Muscle of leg (tissue), 11 donors: ENCODE data around the gene HERPUD2. TPM values are rescaled to one million over a fixed set of nuclear protein-coding genes. Genes with fewer than 3 reads are reported as not detected.

Source experiments
- DNase-seq: peaks from one replicate; pipeline ENCODE4 v3.0.0; 2013
- H3K27ac ChIP-seq: one replicate; pipeline ENCODE4 v1.5.1; 2013; ENCODE audit warnings: mild to moderate bottlenecking, low read length, control low read depth
- H3K27me3 ChIP-seq: one replicate; pipeline ENCODE4 v1.6.1; 2013; ENCODE audit warnings: low read length; ENCODE audit not compliant: control insufficient read depth, insufficient read depth
- H3K36me3 ChIP-seq: one replicate; pipeline ENCODE4 v1.6.1; 2013; ENCODE audit warnings: low read length; ENCODE audit not compliant: control insufficient read depth, insufficient read depth
- H3K4me1 ChIP-seq: one replicate; pipeline ENCODE4 v1.6.1; 2013; ENCODE audit warnings: low read length; ENCODE audit not compliant: control insufficient read depth, insufficient read depth
- H3K4me3 ChIP-seq: one replicate; pipeline ENCODE4 v1.5.1; 2013; ENCODE audit warnings: low read length, control low read depth
- H3K9me3 ChIP-seq: replicated peaks from 2 replicates; pipeline ENCODE4 v1.6.1; 2013; ENCODE audit warnings: low read depth, low read length; ENCODE audit not compliant: control insufficient read depth
- WGBS: methylation state at CpG from one replicate; pipeline ENCODE4 v1.1.5; 2013; ENCODE audit warnings: missing lambda C conversion rate; ENCODE audit not compliant: insufficient coverage; 5-methylcytosine and 5-hydroxymethylcytosine counted together
- polyA plus RNA-seq, 8 donors: library from polyadenylated mRNA; unstranded; fragments of 120-200 nt; gene quantifications; one replicate each; pipeline versions ENCODE4 v1.2.1 to v1.2.3, GENCODE V29; 2013; ENCODE audit warnings: inconsistent platforms in 1 of 8, low replicate concordance in 1 of 8; ENCODE audit not compliant: insufficient read length in 8 of 8, insufficient read depth in 1 of 8
- total RNA-seq: library from RNA; stranded (reverse); fragments of 120-200 nt; gene quantifications from one replicate; pipeline ENCODE4 v1.2.4, GENCODE V29; 2013

Gene HERPUD2
- total and polyA plus RNA-seq, 9 donors: 15.1 to 27.0 (median 22.3) TPM

- Histone ChIP-seq H3K36me3 (no peaks in the 10 kb centered on the region), H3K27ac (no peak overlapping the region), H3K4me1 (peaks cover 15% of the 10 kb centered on the region), H3K4me3 (no peak overlapping the region), H3K9me3 (no peaks in the 10 kb centered on the region), H3K27me3 (no peaks in the 10 kb centered on the region)
- WGBS: 74% methylated on average over 3 of the region's 3 CpGs
- no peak for DNase-seq
Measured at GRCh38 chr7:35726654-35727053, 31.7 kb upstream of the HERPUD2 start.

GRCh38 chr7:35725280-35725680 lies 30.3 kb upstream of the HERPUD2 start:
- no peak for DNase-seq
- no peak overlapping the region for H3K27ac ChIP-seq
- no peaks in the 10 kb centered on the region for H3K36me3 ChIP-seq
- no peaks in the 10 kb centered on the region for H3K27me3 ChIP-seq
- H3K9me3 ChIP-seq: no peaks in the 10 kb centered on the region
- H3K4me3 ChIP-seq: no peak overlapping the region
- H3K4me1 ChIP-seq: peaks cover 17% of the 10 kb centered on the region
- WGBS: 92% methylated on average over 9 of the region's 10 CpGs

GRCh38 chr7:35723011-35723410 lies 28.1 kb upstream of the HERPUD2 start:
- no CpG with 5 or more reads among the region's 4 CpGs for WGBS
- DNase-seq: no peak

GRCh38 chr7:35722054-35722849 lies 27.3 kb upstream of the HERPUD2 start:
- 80% methylated on average over 2 of the region's 7 CpGs for WGBS
- no peak overlapping the region for H3K4me3 ChIP-seq
- H3K4me1 ChIP-seq: peaks cover 17% of the 10 kb centered on the region
- H3K36me3 ChIP-seq: no peaks in the 10 kb centered on the region
- no peaks in the 10 kb centered on the region for H3K9me3 ChIP-seq
- no peaks in the 10 kb centered on the region for H3K27me3 ChIP-seq
- no peak overlapping the region for H3K27ac ChIP-seq
- no peak for DNase-seq

More at GRCh38 chr7:35723011-35723410, 28.1 kb upstream of the HERPUD2 start:
- no peaks in the 10 kb centered on the region for H3K9me3 ChIP-seq
- H3K4me1 ChIP-seq: peaks cover 19% of the 10 kb centered on the region
- H3K4me3 ChIP-seq: no peak overlapping the region
- H3K36me3 ChIP-seq: no peaks in the 10 kb centered on the region
- H3K27me3 ChIP-seq: no peaks in the 10 kb centered on the region
- H3K27ac ChIP-seq: no peak overlapping the region

- H3K4me1 ChIP-seq: peaks cover 18% of the 10 kb centered on the region
- DNase-seq: no peak
- H3K27ac ChIP-seq: peak overlapping the region; percentile 62
- H3K27me3 ChIP-seq: no peaks in the 10 kb centered on the region
- 100% methylated on average over 1 of the region's 2 CpGs for WGBS
- H3K36me3 ChIP-seq: no peaks in the 10 kb centered on the region
- no peaks in the 10 kb centered on the region for H3K9me3 ChIP-seq
- no peak overlapping the region for H3K4me3 ChIP-seq
Measured at GRCh38 chr7:35721288-35721687, 26.4 kb upstream of the HERPUD2 start.

- H3K36me3 ChIP-seq: no peaks in the 10 kb centered on the region
- H3K9me3 ChIP-seq: no peaks in the 10 kb centered on the region
- no peak for DNase-seq
- no peaks in the 10 kb centered on the region for H3K27me3 ChIP-seq
- peaks cover 18% of the 10 kb centered on the region for H3K4me1 ChIP-seq
- peak overlapping the region; percentile 73 for H3K27ac ChIP-seq
- H3K4me3 ChIP-seq: peak overlapping the region; percentile 4
Measured at GRCh38 chr7:35720849-35721248, 25.9 kb upstream of the HERPUD2 start.

GRCh38 chr7:35720032-35720431 lies 25.1 kb upstream of the HERPUD2 start:
- no peaks in the 10 kb centered on the region for H3K27me3 ChIP-seq
- H3K27ac ChIP-seq: peak overlapping the region; percentile 73
- no peak for DNase-seq
- H3K36me3 ChIP-seq: no peaks in the 10 kb centered on the region
- peaks cover 22% of the 10 kb centered on the region for H3K4me1 ChIP-seq
- no peaks in the 10 kb centered on the region for H3K9me3 ChIP-seq
- no CpG with 5 or more reads among the region's 1 CpG for WGBS
- H3K4me3 ChIP-seq: peak overlapping the region; percentile 18

GRCh38 chr7:35718047-35718446 lies 23.1 kb upstream of the HERPUD2 start:
- no peaks in the 10 kb centered on the region for H3K9me3 ChIP-seq
- no peaks in the 10 kb centered on the region for H3K27me3 ChIP-seq
- no peaks in the 10 kb centered on the region for H3K36me3 ChIP-seq
- H3K4me1 ChIP-seq: peaks cover 28% of the 10 kb centered on the region
- DNase-seq: no peak
- H3K27ac ChIP-seq: no peak overlapping the region
- H3K4me3 ChIP-seq: no peak overlapping the region
- no CpG with 5 or more reads among the region's 1 CpG for WGBS

GRCh38 chr7:35717516-35717915 lies 22.6 kb upstream of the HERPUD2 start:
- H3K4me1 ChIP-seq: peaks cover 28% of the 10 kb centered on the region
- peak overlapping the region; percentile 29 for H3K4me3 ChIP-seq
- WGBS: 100% methylated on average over 2 of the region's 6 CpGs
- no peaks in the 10 kb centered on the region for H3K9me3 ChIP-seq
- no peaks in the 10 kb centered on the region for H3K27me3 ChIP-seq
- peak overlapping the region; percentile 88 for H3K27ac ChIP-seq
- H3K36me3 ChIP-seq: no peaks in the 10 kb centered on the region
- no peak for DNase-seq

- WGBS: no CpG with 5 or more reads among the region's 1 CpG
- Histone ChIP-seq H3K9me3 (no peaks in the 10 kb centered on the region), H3K36me3 (no peaks in the 10 kb centered on the region), H3K27me3 (no peaks in the 10 kb centered on the region), H3K27ac (peak overlapping the region; percentile 88), H3K4me3 (peak overlapping the region; percentile 29), H3K4me1 (peaks cover 28% of the 10 kb centered on the region)
- DNase-seq: no peak
Measured at GRCh38 chr7:35717013-35717412, 22.1 kb upstream of the HERPUD2 start.
